Measurements from ENCODE around the gene LY6G6C.

Gene LY6G6C

GRCh38 chr6:31692886-31693285 is 28.7 kb downstream of the LY6G6C start:
- TF ChIP-seq CTCF (conservative IDR thresholded peaks at IDR 0.05; ENCODE audit: low read length) = no peak
- no peak for DNase-seq (ENCODE audit: low read depth)
- H3K4me3 ChIP-seq (ENCODE audit: low read length) = no peak overlapping the region

DNA sequence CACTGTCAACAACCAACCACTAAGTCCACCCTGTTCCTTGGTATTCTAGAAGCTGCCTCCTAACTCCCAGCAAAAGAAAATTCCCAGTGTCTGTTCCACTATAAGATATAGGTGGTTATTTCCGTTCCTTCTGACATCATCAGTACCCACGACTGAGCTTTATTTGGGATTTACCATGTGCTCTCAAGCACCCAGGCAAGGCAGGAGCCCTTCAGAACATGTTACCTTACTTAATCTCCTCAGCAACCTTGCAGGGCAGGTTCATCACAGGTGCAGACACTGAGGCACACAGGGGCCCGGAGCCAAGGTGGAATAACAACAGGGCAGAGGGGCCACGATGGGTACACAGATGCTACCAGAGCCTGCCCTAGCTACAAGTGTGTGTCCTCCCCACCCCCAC is 29.2 kb downstream of the LY6G6C start:
- DNase-seq (ENCODE audit: low read depth) = no peak
- TF ChIP-seq CTCF (conservative IDR thresholded peaks at IDR 0.05; ENCODE audit: low read length) = no peak
- H3K4me3 ChIP-seq (ENCODE audit: low read length) = no peak overlapping the region

- DNase-seq (ENCODE audit: low read depth) = no peak
- TF ChIP-seq CTCF (conservative IDR thresholded peaks at IDR 0.05; ENCODE audit: low read length) = no peak
- no peak overlapping the region for H3K4me3 ChIP-seq (ENCODE audit: low read length)
These were observed 29.9 kb downstream of the LY6G6C start for GRCh38 chr6:31691564-31692108.

DNA sequence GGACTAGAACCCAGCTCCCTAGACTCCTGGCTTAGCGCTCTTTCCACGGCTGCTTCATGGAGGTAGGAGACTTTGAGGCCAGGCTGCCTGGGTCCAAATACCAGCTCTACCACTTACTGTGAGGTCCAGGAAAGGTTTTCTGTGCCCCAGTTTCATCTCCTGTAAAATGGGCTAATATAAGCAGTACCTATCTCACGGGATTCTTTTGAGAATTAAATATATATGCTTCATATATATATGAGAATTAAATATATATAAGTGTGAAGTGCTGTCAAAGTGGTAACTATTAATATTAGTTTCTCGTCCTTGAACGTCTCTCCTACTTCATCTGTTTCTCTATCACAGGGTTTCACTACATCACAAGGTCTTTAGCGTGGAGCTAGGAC is 30.5 kb downstream of the LY6G6C start:
- TF ChIP-seq CTCF (conservative IDR thresholded peaks at IDR 0.05; ENCODE audit: low read length) = no peak
- DNase-seq (ENCODE audit: low read depth) = no peak
- no peak overlapping the region for H3K4me3 ChIP-seq (ENCODE audit: low read length)

- H3K4me3 ChIP-seq (ENCODE audit: low read length) = no peak overlapping the region
- no peak for TF ChIP-seq CTCF (conservative IDR thresholded peaks at IDR 0.05; ENCODE audit: low read length)
- DNase-seq (ENCODE audit: low read depth) = no peak
These were observed 31.1 kb downstream of the LY6G6C start for GRCh38 chr6:31690231-31691077.

- no peak overlapping the region for H3K4me3 ChIP-seq (ENCODE audit: low read length)
- no peak for DNase-seq (ENCODE audit: low read depth)
- peak; percentile 47 for TF ChIP-seq CTCF (conservative IDR thresholded peaks at IDR 0.05; ENCODE audit: low read length)
These were observed 32.1 kb downstream of the LY6G6C start for GRCh38 chr6:31689249-31690110.

Measured in AG10803 (cell line).